Spleen (tissue), 11 donors: ENCODE data around the gene HNF4A. TPM values are rescaled to one million over a fixed set of nuclear protein-coding genes. Genes with fewer than 3 reads are reported as not detected.

ENCODE experiments used
- DNase-seq: peaks from one replicate; pipeline ENCODE4 v3.0.0-alpha.2; 2020
- H3K27ac ChIP-seq, 8 donors: fragments of 200-600 bp; sonication (generic) in 7 of 8; 1 replicate in 4 of 8; 2 replicates in 4 of 8; pipeline versions ENCODE4 v1.5.0 to v1.8.0; 2016 to 2021; ENCODE audit warnings: inconsistent platforms in 4 of 8, mild to moderate bottlenecking in 4 of 8, moderate library complexity in 1 of 8
- H3K27me3 ChIP-seq, 7 donors: fragments of 200-600 bp; sonication (generic) in 6 of 7; replicated peaks in 1 of 7; 1 replicate in 4 of 7; 2 replicates in 3 of 7; pipeline versions ENCODE4 v1.5.0 to v1.8.0; 2016 to 2021; ENCODE audit warnings: inconsistent platforms in 3 of 7, mild to moderate bottlenecking in 1 of 7
- H3K36me3 ChIP-seq, 6 donors: fragments of 200-600 bp; sonication (generic) in 5 of 6; 1 replicate in 4 of 6; 2 replicates in 2 of 6; pipeline versions ENCODE4 v1.5.0 to v1.8.0; 2016 to 2021; ENCODE audit warnings: inconsistent platforms in 2 of 6
- H3K4me1 ChIP-seq, 6 donors: fragments of 200-600 bp; sonication (generic) in 5 of 6; 1 replicate in 3 of 6; 2 replicates in 3 of 6; pipeline versions ENCODE4 v1.5.0 to v1.8.0; 2016 to 2021; ENCODE audit warnings: inconsistent platforms in 3 of 6
- H3K4me3 ChIP-seq, 8 donors: fragments of 200-600 bp; sonication (generic) in 7 of 8; 1 replicate in 4 of 8; 2 replicates in 4 of 8; pipeline versions ENCODE4 v1.5.0 to v1.8.0; 2016 to 2021; ENCODE audit warnings: inconsistent platforms in 4 of 8, mild to moderate bottlenecking in 4 of 8, moderate library complexity in 2 of 8
- H3K9me3 ChIP-seq, 8 donors: fragments of 200-600 bp; sonication (generic) in 7 of 8; 1 replicate in 4 of 8; 2 replicates in 4 of 8; pipeline versions ENCODE4 v1.5.0 to v1.8.0; 2016 to 2021; ENCODE audit warnings: inconsistent platforms in 4 of 8
- CTCF ChIP-seq, 11 experiments: fragments of 200-600 bp in 7 of 11; fragments of 450-650 bp in 4 of 11; sonication (generic) in 4 of 11; IDR thresholded peaks in 8 of 11; conservative IDR thresholded peaks in 3 of 11; 1 replicate in 7 of 11; 2 replicates in 4 of 11; pipeline versions ENCODE4 v1.4.0 to v1.8.0; 2016 to 2021; ENCODE audit warnings: antibody characterized with exemption in 11 of 11, inconsistent platforms in 4 of 11, mild to moderate bottlenecking in 1 of 11
- POLR2A ChIP-seq, 3 donors: fragments of 450-650 bp; IDR thresholded peaks; one replicate each; pipeline ENCODE4 v1.5.1; 2017; ENCODE audit warnings: antibody characterized with exemption in 3 of 3, mild to moderate bottlenecking in 1 of 3
- POLR2AphosphoS5 ChIP-seq, 3 donors: sonication (generic); formaldehyde crosslinking; IDR thresholded peaks; one replicate each; pipeline ENCODE4 v1.5.1; 2017; ENCODE audit warnings: antibody characterized with exemption in 3 of 3
- WGBS, 5 donors: extraction: QIAGEN DNeasy Blood & Tissue Kit in 3 of 5; methylation state at CpG; one replicate each; pipeline versions ENCODE4 v1.1.5 to v1.1.7; 2013 to 2018; 5-methylcytosine and 5-hydroxymethylcytosine counted together
- intact Hi-C: fragments of 100-400 bp; cut with DNase I; formaldehyde crosslinking; loops from one replicate; pipeline ENCODE4 v1.15.0; 2023; ENCODE audit warnings: low total_unique reads
- polyA plus RNA-seq, 3 donors: library from polyadenylated mRNA; stranded (reverse); fragments of 200-250 nt; gene quantifications; one replicate each; pipeline ENCODE4 v1.2.1, GENCODE V29; 2013
- total RNA-seq, 7 donors: library from RNA; depleted of rRNA in 3 of 7; stranded (reverse); fragments of >200 nt in 3 of 7; fragmentation: NEBNext Ultra II Directional in 4 of 7; extraction: Animal tissue kit (Norgen Biotek cat#: 25700) in 4 of 7; gene quantifications; one replicate each; pipeline versions ENCODE4 v1.1.0 to v1.2.1, GENCODE V29; 2016 to 2021
- donor health status: healthy with polysubstance abuse.
- donor health status: DM: no; HTN: no; CAD: no; lungs with moderate emphysema.
- donor health status: DM: no; HTN: no; CAD: no.
- donor health status: Bipolar disorder and iron deficiency.
- donor health status: healthy.
- donor health status: DM: no; HTN: no; CAD: no.
- donor health status: DM: yes; HTN: yes; CAD: no.

The HNF4A gene
- total and polyA plus RNA-seq, 10 donors = 0.03 TPM; not detected in 9

DNA sequence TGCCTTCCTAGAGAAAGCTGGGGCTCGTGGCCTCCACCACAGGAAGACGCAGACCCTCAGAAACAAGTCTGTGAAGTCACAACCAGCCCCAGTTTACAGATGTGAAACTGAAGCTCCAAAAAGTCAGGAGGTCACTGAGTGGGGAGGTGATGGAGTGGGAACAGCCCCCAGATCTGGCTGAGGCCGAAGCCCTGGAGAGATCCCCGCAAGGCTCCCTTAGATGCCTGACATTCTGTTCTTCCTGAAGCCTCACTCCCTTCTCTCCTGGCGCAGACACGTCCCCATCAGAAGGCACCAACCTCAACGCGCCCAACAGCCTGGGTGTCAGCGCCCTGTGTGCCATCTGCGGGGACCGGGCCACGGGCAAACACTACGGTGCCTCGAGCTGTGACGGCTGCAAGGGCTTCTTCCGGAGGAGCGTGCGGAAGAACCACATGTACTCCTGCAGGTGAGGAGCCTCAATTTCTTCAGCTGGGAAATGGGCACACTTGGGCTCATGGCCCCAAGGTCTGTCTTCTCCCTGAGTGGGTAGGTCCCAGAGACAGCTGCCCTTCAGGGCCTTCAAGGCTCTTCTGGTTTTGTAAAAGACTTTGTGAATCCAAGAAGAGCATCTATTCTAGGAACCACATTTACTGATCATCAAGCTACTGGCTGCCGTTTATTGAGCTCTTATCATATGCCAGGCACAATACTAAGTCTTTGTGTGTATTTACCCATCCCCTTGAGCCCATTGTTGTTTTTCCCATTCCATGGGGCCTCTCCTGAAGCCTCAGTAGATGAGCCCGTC lies 50.5 kb downstream of the HNF4A start:
- Histone ChIP-seq H3K4me3 (no peak overlapping the region), H3K27ac (no peak overlapping the region), H3K36me3 (no peaks in the 10 kb centered on the region), H3K9me3 (no peaks in the 10 kb centered on the region), H3K4me1 (no peaks in the 10 kb centered on the region), H3K27me3 (peaks cover 0 to 16% (median 0%) of the 10 kb centered on the region in 7 donors)
- TF ChIP-seq CTCF (IDR thresholded peaks at IDR 0.05 in 8 of 11, conservative IDR thresholded peaks at IDR 0.05 in 3 of 11) (no peak), POLR2A (IDR thresholded peaks at IDR 0.05) (no peak)
- intact Hi-C loops = no loop called here
- no peak for DNase-seq
- WGBS, 5 donors = 83 to 91% (median 87%) methylated on average over 18 to 20 of the region's 20 CpGs

- H3K27me3 ChIP-seq = peaks cover 0 to 14% (median 0%) of the 10 kb centered on the region in 7 donors
- no peak overlapping the region for H3K27ac ChIP-seq
- H3K36me3 ChIP-seq = no peaks in the 10 kb centered on the region
- no peaks in the 10 kb centered on the region for H3K9me3 ChIP-seq
- no peak for TF ChIP-seq POLR2AphosphoS5 (IDR thresholded peaks at IDR 0.05)
- intact Hi-C loops = no loop called here
- H3K4me1 ChIP-seq = no peaks in the 10 kb centered on the region
- H3K4me3 ChIP-seq = no peak overlapping the region
- no peak for DNase-seq
- 63 to 70% (median 67%) methylated on average over 7 of the region's 7 CpGs for WGBS, 5 donors
These were observed 51.2 kb downstream of the HNF4A start for GRCh38 chr20:44406572-44407137.

GRCh38 chr20:44407402-44408184 lies 52.1 kb downstream of the HNF4A start:
- intact Hi-C loops = no loop called here
- no peaks in the 10 kb centered on the region for H3K36me3 ChIP-seq

DNA sequence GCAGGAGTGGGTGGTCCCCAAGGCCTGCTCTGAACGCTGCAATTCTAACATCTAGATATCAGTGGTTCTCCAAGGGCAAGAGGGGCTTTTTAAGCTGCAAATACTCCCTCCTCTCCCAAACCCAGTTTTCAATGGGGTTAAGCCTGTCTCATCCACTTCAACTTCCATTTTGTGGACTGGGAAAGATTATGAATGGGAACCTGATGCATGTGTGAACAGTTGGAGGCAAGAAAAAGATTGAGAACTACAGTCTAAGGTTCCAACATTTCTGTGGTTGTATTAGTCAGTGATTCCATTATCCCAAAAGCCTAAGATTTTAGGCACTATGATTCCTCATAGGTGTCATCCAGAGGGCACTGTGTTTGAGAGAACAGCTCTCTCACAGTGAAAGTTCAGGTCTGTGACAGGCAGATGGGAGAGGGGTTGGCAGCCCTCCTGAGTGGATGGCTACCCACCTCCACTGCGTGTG lies 53.7 kb downstream of the HNF4A start:
- Histone ChIP-seq H3K27ac (no peak overlapping the region), H3K27me3 (peaks cover 0 to 28% (median 0%) of the 10 kb centered on the region in 7 donors), H3K4me3 (no peak overlapping the region), H3K9me3 (no peaks in the 10 kb centered on the region), H3K36me3 (no peaks in the 10 kb centered on the region), H3K4me1 (no peaks in the 10 kb centered on the region)
- WGBS, 5 donors = 77 to 92% (median 83%) methylated on average over 2 of the region's 2 CpGs
- intact Hi-C loops = no loop called here
- peak; percentile 11 for DNase-seq
- TF ChIP-seq POLR2A (IDR thresholded peaks at IDR 0.05) = no peak
- no peak for TF ChIP-seq POLR2AphosphoS5 (IDR thresholded peaks at IDR 0.05)
- TF ChIP-seq CTCF (IDR thresholded peaks at IDR 0.05 in 8 of 11, conservative IDR thresholded peaks at IDR 0.05 in 3 of 11) = no peak

More at GRCh38 chr20:44407402-44408184, 52.1 kb downstream of the HNF4A start:
- 69 to 77% (median 72%) methylated on average over 14 of the region's 14 CpGs for WGBS, 5 donors
- Histone ChIP-seq H3K27me3 (peaks cover 0 to 17% (median 0%) of the 10 kb centered on the region in 7 donors), H3K4me1 (no peaks in the 10 kb centered on the region), H3K4me3 (no peak overlapping the region), H3K9me3 (no peaks in the 10 kb centered on the region), H3K27ac (no peak overlapping the region)
- peak; percentile 37 for DNase-seq
- TF ChIP-seq POLR2A (IDR thresholded peaks at IDR 0.05) = no peak
- TF ChIP-seq CTCF (IDR thresholded peaks at IDR 0.05 in 8 of 11, conservative IDR thresholded peaks at IDR 0.05 in 3 of 11) = no peak
- no peak for TF ChIP-seq POLR2AphosphoS5 (IDR thresholded peaks at IDR 0.05)
